ENCODE data around the gene CFAP70. TPM values are rescaled to one million over a fixed set of nuclear protein-coding genes. Genes with fewer than 3 reads are reported as not detected.
A peak's percentile ranks its signal among the peaks of the same experiment; 100 is the strongest.
"Not testable (repeated sequence)": the region's sequence is repeated elsewhere in the genome, so short reads cannot be mapped to it uniquely, and the experiment has no call there.

CFAP70 gene
- 0.29 TPM in 1 of 2 replicates, not detected in the other for total RNA-seq (2014; rRNA removed; shearing (Covaris generic))

DNA sequence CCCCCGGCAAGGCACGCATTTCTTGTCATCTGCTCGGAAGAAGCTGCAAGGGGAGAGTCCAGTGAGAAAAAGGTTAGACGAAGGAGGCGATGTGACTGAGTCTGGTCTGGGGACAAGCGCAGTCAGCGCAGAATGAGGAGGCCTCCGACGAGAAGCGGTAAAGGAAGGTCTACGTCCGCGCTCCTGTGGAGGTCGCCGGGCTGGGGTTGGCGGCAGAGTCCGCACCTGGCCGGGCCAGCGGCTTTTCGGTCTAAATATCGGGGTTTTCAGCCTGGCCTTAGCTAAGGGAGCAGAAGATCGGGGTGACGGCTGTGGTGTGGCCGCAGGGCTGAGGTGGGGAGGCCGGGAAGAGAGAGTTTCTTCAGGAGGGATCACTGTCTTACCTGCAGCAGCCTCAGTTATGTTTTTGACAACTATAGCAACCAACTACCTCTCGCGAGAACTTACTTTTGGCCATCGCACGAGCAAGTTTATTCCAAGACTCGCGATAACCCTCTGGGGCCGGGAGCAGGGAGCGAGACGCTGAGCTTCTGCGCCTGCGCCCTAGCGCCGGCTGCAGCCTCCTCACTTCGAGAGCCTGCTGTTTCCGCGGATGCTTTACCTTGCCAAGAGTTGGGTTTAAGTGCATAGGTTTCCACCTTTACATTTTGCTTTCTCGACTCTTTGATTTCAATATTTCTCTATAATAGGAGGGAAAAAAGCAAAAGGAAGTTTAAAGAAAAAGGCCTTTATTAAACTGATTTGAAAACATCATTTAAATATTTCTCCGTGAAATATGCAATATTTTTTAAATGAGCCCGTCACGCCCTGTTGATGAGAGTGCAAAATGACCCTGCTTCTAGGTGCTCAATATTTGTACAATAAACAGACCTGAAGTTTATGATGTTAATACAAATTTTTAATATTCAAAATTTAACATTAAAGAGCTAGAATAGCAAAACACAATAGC is at the start of gene CFAP70:
TSS of gene CFAP70 (minus strand) at position 534 of the 949 bp plus-strand sequence. CDS start 4,068 bp downstream, outside the sequence.
- peak; percentile 93 for DNase-seq (ENCODE audit: low read depth)

DNA sequence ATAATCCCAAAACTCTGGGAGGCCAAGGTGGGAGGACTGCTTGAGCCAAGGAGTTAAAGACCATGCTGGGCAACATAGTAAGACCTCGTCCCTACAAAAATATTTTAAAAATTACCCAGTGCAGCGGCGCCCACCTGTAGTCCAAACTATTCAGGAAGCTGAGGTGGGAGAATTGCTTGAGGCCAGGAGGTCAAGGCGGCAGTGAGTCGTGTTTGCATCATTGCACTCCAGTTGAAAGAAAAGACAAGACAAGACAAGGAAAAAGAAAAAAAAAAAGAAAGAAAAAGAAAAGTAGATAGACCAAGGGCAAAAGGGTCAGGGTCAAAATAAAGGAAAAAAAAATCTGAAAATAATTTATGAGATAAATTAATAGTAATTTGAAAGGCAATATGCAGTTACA is 49.4 kb upstream of the CFAP70 start:
- no peak for DNase-seq (ENCODE audit: low read depth)

DNA sequence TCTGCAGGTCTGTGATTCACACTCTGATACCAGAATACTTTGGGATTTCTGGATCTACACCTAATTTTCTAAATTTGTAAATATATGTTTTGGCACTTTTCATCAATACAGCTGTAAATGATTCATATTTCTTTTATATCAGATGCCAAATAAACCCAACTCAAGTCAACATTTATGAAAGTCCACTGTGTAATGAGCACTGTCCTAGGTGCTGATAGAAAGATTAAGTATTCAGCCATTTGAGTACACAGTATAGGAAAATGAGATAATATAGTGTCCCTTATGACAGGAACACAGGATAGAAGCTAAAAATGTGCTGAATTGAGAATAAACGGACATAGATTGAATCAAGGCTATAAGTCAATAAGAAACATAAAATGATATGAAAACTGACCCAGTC is 48.8 kb upstream of the CFAP70 start:
- DNase-seq (ENCODE audit: low read depth) = no peak

DNA sequence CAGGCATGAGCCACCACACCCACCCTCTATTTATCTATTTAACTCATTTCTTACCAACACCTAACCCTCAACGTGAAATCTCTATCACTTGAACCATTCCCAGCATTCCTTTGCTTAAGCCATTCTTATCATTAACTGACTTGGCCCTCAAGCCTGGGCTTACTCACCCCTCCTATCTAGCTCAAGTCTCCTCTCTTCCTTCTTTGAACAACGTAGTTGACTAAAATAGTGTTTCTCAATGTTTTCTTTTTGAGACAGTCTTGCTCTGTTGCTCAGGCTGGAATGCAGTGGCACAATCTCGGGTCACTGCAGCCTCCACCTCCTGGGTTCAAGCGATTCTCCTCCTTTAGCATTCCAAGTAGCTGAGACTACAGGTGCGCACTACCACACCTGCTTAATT is 48.2 kb upstream of the CFAP70 start:
- DNase-seq (ENCODE audit: low read depth) = no peak

DNA sequence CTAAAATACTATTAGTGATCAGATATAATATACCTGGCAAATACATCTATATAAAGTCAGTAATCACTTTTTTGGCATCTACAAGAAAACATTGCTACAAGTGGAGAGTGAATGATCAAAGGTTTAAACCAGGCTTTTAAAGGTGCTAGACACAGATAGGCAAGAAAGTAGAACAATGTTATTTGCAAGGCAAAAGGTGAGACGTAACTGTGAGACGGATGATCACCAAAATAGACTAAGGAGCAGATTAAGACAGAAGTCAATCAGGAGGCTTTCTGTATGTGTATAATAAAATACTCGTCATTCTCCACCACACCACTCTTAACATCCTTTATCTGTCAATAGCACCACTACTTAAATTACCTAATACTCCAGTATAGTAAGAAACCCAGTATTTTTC is 46.9 kb upstream of the CFAP70 start:
- DNase-seq (ENCODE audit: low read depth) = no peak

DNA sequence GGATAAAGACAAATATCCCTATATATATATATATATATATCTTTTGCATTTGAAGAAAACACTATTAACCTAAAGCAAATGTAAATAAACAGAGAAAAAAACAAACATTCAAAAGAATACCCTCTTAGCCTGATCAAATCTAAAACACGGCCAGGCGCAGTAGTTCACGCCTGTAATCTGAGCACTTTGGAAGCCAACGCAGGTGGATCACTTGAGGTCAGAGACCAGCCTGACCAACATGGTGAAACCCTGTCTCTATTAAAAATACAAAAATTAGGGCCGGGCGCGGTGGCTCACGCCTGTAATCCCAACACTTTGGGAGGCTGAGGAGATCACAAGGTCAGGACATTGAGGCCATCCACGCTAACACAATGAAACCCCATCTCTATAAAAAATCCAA is 46.0 kb upstream of the CFAP70 start:
- no peak for DNase-seq (ENCODE audit: low read depth)

DNA sequence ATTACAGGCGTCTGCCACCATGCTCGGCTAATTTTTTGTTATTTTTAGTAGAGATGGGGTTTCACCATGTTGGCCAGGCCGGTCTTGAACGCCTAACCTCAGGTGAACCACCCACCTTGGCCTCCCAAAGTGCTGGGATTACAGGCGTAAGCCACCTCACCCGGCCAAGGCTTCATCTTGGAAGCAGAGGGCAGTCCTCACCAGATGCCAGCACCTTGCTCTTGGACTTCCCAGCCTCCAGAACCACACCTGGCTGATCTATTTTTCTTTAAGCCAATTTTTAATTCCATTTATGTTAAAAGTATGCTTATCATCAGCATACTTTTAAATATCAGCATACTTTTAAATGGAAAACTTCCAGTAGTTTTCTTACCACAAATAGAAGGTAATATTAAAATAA is 43.0 kb upstream of the CFAP70 start:
- DNase-seq (ENCODE audit: low read depth) = no peak

DNA sequence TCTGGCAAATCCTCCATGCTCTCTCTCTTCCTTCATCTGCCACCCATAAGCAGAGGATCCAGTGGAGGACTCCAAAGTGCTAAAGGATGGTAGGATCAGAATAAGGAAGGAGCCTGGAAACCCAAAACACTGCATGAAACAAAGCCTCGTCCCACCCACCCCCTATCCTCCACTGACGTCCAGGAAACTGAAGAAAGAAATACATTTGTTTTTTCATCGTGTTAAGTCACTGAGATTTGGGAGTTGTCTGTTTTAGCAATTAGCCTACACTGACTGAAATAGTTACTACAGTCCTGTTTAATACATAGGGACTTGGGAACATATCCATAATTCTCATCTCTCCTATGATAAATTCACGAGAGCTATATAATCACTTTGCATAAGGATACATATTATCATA is 40.4 kb upstream of the CFAP70 start:
- DNase-seq (ENCODE audit: low read depth) = no peak

DNA sequence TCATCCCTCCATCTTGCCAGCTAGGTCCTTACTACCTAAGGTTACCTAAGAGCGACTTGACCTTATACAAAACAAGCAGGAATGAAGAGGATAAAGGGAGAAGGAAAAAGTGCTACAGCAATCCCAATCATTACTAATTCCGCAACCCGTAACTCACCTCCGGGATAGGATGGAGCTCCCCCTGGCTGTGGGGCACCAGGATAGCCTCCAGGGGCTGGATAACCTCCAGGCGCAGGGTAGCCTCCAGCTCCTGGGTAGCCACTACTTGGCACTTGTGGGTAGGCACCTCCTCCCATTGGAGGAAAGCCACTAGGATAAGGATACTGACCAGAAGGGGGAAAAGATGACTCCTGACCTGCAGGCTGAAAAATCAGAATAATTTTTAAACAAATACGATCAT is 39.4 kb upstream of the CFAP70 start:
- no peak for DNase-seq (ENCODE audit: low read depth)

DNA sequence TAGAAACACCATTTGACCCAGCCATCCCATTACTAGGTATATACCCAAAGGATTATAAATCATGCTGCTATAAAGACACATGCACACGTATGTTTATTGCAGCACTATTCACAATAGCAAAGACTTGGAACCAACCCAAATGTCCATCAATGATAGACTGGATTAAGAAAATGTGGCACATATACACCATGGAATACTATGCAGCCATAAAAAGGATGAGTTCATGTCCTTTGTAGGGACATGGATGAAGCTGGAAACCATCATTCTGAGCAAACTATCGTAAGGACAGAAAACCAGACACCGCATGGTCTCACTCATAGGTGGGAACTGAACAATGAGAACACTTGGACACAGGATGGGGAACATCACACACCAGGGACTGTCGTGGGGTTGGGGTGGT is 35.7 kb upstream of the CFAP70 start:
- DNase-seq (ENCODE audit: low read depth) = not testable (repeated sequence)

DNA sequence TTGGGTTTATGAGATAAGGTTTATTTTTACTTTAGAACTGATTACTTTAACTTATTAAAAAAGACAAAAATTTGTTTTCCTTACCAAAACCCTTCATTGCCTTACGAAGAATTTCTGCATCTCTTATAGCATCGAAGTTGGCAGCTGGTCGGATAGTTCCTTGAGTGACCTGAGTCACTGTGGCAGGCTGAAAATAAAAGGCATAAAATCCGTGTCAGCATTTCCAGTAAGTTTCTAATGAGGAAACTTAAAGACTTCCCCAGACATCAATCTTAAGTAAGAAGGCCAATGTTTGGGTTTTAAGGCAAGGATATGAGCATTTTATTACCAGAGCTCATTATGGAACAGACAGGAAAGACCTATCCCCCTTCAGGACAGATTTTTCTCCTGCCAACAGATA is 29.6 kb upstream of the CFAP70 start:
- DNase-seq (ENCODE audit: low read depth) = no peak

DNA sequence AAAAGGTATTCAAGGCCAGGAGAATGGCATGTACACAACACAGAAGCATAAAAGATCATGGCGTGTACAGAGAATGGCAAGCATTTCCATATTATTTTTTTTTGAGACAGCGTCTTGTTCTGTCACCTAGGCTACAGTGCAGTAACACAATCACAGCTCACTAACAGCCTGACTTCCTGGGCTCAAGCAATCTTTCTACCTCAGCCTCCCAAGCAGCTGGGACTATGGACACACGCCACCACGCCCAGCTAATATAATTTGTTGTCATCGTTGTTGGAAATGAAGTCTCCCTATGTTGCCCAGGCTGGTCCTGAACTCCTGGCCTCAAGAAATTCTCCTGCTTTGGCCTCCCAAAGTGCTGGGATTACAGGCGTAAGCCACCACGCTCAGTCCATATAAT is 27.9 kb upstream of the CFAP70 start:
- no peak for DNase-seq (ENCODE audit: low read depth)

DNA sequence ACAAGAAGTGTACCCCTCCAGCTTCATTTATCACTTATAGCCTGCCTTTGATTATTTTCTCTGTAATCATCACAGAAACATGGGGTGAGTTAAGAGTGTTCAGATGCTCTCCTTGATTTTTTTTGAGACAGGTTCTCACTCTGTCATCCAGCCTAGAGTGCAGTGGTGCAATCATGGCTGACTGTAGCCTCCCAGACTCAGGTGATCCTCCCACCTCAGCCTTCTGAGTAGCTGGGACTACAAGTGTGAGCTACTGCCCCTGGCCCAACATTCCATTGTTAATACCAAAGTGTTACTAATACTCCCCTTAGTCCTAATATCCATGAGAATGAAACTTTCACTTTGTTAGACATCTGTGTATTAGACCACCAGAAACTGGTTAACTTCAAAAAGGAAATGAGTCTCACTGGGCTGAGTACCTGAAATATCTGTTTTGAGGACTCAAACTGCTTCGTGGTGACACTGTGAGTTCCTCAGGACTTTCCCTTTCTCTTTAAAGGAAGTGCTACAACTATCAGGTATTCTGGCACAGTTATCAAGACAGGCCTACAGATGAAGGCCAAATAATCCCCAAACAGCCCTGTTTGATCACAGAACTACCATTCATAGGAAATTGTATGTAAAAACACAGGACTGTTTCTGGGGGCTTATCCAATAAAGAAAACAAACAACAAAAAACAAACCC is 20.5 kb upstream of the CFAP70 start:
- no peak for DNase-seq (ENCODE audit: low read depth)

DNA sequence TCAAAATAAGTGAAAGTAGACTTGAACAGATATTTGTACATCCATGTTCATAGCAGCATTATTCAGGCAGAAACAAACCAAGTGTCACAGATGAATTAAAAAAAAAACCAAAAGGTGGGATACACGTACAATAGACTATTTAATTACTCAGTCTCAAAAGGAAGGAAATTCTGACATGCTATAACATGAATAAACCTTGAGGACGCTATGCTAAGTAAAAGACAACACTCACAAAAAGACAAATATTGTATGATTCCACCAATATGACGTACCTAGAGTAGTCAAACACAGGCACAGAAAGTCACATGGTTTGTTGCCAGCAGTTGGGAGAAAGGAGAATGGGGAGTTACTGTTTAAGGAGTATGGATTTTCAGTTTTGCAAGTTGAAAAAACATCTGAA is 18.0 kb upstream of the CFAP70 start:
- DNase-seq (ENCODE audit: low read depth) = no peak

DNA sequence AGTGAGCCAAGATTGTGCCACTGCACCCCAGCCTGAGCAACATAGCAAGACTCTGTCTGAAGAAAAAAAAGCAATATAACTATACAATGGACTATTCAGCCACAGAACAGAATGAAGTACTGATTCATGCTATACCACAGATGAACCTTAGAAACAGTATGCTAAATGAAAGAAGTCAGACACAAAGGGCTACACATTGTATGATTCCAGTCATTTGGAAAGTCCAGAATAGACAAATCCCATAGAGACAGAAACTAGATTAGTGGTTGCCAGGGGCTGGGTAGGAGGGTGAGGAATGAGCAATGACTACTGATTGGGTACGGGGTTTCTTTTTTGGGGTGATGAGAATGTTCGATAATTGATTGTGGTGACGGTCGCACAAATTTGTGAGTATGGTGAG is 9.6 kb upstream of the CFAP70 start:
- DNase-seq (ENCODE audit: low read depth) = no peak

DNA sequence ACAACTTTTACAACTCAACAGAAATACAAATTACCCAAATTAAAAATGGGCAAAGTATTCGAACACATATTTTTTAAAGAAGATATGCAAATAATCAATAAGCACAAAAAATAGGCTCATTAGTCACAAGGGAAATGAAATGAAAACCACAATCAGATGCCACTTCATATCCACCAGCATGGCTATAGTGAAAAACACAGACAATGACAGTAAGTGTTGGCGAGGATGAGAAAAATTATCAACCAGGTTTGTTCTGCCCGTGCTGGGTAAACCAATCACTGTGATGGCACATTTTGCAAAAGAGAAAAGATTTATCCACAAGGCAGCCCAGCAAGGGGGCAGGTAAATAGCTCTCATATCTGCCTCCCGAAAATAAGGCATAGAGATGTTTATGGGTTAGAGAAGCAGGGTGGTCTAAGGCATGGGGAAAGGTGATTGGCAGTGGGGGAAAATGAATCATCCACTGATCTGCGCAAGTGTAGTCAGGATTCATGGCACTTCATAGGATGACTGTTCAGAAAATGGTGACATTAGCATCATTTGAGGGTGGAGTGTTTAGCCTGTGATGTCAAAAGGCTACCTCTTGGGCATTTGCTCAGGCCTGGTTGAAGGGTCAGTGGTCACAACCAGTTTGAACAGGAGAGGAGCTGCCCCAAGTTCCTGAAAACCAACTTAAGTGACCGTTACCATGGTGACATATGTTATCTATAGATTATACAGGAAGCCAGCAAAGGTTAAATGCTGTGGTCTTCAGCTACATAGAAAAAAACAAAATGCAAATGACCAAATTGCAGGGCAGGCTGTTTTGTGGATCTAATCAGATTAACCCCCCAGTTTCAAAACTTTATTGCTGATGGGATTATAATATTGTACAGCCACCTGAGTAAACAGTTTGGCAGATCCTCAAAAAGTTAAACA is 8.0 kb upstream of the CFAP70 start:
- DNase-seq (ENCODE audit: low read depth) = no peak

DNA sequence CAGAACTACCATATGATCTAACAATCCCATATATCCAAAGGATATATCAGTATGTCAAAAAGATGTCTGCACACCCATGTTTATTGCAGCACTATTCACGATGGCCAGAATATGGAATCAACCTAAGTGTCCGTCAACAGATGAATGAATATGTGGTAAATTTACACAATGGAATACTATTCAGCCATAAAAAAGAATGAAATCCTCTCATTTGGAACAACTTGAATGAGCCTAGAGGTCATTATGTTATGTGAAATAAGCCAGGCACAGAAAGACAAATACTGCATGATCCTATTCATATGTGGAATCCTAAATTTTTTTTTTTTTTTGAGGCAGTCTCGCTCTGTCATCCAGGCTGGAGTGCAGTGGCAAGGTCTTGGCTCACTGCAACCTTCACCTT is 6.3 kb upstream of the CFAP70 start:
- DNase-seq (ENCODE audit: low read depth) = no peak

DNA sequence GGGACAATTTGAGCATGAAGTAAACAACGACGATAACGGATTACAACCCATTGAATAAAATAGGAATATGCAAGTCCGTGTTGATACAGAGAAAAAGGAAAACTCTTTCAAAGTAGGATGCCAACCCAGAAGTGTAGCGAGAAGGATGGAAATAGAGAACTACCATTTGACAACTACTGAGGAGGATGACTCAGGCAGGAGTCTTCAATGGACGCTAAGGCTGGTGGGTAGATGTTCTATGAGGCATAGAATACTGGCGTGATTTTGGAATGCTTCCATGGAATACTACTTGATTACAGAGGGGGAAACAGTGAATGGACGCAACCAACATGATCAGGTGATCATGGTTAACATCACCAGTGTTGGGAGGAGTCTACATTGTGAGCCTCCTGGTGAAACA is 828 bp upstream of the CFAP70 start:
- peak; percentile 13 for DNase-seq (ENCODE audit: low read depth)

DNA sequence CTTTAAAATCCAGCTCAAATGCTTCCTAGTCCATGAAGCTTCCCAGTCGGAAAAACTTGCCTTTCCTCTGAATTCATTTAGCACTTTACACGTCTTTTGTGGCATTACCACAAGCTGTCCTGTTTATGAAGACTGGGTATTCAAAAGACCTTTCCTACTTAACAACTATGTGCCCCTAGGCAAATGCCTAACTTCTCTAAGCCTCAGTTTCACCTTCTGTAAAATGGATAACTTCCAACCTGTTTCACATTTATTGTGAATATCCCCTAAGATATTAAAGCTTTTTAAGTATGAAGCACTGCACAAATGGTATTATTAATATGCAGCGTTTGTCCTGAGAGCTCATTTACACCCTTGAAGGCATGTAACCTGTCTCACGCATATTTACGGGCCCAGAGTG is 843 bp downstream of the CFAP70 start:
- DNase-seq (ENCODE audit: low read depth) = no peak

DNA sequence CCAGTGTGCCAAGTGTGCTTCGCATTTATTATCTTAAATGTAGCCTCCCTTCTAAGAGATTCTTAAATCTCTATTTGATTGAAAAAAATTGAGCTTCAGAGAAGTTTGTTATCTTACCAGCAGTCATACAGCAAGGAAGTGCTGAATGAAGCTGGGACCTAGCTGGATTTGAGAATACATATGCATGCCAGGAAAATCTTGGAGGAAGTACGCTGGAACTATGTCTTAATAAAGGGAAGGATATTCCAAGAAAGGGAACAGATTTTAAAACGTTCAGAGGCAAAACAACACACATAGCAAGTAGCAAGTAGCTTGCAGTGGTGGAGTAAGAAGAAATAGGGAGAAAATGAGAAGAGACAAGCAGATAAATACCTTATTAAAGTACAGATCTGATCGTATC is 1.5 kb downstream of the CFAP70 start:
- no peak for DNase-seq (ENCODE audit: low read depth)

DNA sequence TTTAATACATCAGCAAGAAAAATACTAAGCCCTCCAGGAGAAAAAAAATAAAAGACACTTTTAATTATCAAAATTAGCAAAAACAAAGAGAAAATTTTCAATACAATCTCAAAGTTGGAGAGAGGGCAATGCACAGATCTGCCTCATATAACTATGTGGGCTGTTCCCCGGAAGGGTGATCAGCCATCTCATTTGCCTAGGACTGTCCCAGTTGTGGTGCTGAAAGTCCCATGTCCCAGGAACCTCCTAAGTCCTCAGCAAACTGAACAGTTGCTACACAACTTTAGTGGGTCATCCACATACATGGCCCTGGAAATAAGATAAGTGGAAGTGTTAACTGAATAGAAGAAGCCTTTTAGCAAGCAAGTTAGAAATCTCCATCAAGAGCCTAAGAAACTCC is 14.4 kb downstream of the CFAP70 start:
- no peak for DNase-seq (ENCODE audit: low read depth)

DNA sequence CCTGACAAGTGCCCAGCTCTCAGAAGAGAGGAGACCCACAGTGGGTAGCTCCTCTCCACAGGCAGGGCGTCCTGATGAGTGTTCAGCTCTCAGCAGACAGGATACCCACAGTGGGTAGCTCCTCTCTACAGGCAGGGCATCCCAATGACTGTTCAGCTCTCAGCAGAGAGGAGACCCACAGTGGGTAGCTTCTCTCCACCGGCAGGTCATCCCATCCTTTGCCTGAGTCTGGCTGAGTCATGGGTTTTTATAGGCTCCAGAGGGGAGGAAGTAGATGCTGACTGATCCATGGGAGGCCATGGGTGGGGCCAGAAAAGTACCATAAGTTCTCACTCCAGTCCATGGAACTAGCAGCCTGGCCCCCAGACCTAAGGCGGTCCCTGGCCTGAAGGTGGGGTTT is 18.5 kb downstream of the CFAP70 start:
- no peak for DNase-seq (ENCODE audit: low read depth)

All from Daoy (cell line).